ENCODE data around the gene RGN.
A peak's percentile ranks its signal among the peaks of the same experiment; 100 is the strongest.
"Not testable (repeated sequence)": the region's sequence is repeated elsewhere in the genome, so short reads cannot be mapped to it uniquely, and the experiment has no call there.

RGN gene

DNA sequence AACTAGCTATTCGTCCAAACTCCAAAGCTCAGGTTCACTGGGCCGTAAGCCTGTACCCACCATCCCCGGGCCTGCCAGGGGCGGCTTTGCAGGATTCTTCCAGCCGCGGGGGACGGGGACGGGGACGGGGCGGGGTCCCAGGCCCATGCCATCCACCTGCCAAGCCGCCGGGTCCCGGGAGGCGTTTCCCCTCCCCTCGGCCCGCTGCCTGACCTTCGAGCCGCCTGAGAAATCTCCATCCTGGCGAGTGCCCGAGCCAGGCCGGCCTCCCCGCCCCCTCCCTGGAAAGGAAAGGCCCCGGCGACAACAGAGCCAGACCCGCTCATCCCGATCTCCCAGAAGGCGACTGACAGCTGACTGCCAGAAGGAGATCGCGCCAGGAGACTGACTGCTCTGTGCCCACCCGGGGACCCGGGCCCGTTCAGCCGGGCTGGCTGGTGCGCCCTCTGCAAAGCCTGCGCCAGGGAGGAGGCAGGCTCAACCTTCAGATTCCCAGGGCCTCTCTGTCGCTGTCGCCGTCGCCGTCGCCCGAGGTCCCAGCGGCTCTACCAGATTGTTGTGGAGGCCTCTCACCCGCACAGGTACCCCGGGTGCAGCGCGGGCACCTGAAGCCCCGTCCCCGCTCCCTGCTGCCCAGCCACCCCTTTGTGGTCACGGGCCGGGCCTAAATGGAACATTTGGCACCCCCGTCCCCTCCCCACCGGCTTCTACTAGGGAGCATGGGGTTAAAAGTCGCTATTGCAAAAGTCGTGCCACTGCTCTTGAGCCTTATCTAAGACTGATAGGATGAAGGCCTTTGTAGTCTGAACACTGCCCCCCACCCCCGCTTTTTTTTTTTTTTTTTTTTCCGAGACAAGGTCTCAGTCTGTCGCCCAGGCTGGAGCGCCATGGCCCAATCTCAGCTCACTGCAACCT, at the start of gene RGN:
RGN (plus strand) TSS at position 315 of the 915 bp plus-strand sequence. CDS start 2,702 bp downstream, outside the sequence.
- DNase-seq (ENCODE audit: low spot score), result peak; percentile 10

DNA sequence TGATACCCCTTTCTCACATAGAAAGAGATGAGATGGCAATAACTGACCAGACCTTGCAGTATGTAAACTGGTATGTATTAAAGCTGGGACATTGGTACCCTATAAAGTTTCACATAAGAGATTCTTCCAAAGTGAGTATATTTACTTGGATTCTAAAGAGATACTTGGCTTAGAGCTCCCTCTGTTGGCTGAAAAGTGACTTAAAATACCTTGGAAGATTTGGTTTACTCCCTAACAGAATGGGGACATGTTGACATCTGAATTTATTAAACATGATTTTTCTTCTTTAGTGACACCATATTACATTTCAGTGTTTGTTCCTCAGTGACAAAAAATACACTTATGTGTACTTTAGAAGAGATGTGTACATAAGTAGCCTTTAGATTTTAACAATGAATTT, 47.9 kb upstream of the RGN start:
- no peak for DNase-seq (ENCODE audit: low spot score)

DNA sequence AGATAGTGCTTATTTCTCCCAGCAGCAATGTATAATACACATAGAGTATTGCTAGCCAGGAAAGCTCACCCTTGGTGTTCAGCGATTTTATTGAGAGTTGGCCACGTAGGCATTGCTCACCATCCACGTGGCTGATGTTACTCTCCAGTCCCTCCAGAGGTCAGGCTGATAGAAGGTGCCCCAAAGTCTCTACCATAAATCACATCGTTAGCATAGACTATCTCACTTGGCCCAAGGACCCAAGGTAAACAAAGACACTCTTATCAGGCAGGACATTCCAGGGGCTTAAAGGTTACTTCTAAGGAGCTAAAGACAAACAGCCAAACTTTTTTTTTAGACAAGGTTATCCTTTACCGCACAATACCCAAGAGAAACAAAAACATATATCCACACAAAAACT, 30.3 kb upstream of the RGN start:
- DNase-seq (ENCODE audit: low spot score), result peak; percentile 3

DNA sequence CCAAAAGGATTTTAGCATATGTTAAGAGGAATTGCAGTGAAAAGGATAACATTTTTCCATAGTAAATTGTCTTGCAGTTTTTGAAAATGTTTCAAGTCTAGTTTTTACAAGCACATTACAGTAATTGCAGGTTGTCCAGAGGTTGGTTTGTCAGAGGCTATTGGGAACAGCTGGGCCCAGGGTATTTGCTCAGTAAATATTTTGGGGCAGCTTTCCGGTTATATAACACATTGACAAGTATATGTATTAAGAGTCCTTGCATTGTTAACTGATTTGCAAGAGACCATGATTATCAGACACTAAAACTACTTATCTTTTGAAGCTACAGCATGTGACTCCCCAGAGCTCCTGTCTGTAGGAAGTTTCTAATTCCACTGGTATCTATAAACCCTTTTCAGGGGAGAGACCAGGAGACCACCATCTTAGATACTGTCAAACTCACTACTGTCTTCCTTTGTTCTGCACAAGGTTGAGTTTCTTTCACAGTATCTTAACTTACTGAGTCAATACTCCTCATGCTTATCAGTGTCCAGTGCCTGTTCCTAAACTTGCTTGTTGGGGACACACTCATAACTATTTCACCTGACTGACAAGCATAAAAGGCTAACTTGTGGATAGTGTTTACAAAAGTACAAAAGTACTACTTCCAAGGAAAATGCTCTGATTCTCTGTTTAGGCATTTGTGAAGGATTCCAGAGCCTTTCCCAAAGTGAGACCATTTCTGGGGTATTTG, 18.9 kb upstream of the RGN start:
- no peak for DNase-seq (ENCODE audit: low spot score)

DNA sequence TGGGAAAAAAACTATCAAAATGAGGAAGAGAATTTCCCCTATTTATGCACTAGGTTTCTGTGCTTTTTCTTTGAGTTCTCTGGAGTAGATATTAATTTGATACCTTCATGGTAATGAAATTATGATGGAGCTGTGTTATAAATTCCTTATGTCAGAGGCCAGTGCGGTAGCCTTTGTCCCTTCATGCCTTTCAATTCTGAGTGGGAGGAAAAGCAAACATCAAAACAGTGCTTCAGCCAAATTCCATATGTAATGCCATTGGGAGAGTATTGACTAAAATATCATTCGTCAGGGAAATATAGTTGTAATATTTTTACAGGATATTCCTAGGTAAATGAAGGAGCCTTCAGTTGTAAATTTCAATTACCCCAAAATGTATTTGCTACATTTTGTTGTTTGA, 17.5 kb upstream of the RGN start:
- no peak for DNase-seq (ENCODE audit: low spot score)

DNA sequence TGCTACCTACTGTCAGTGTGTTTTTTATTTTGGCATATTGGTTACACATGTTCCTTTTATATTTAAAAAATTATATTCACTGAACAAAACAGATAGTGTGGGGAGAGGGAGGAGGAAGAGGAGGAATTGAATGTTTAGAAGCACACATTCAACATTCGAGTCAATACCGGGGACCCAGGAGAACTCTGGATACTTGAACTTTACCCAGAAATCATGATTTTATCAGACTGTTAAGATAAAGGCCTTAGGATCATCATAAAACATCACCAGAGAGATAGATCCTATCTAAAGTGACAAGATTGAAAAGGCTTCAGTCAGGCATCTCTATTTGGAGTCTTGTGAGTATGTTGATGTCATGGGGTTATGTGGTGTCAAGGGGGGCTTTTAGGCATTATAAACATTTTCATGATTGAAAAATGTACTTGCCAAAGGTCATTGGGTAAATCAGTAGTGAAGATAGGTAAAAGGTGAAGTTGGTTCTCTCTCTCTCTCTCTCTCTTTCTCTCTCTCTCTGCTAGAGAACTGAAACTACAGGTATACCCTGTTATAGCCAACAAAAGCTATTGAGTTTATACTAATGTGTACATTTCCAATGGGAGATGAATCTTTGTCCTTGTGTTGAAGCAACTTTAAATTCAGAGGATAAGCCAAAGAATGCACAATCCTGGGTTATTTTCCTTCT, 16.9 kb upstream of the RGN start:
- DNase-seq (ENCODE audit: low spot score), result no peak

DNA sequence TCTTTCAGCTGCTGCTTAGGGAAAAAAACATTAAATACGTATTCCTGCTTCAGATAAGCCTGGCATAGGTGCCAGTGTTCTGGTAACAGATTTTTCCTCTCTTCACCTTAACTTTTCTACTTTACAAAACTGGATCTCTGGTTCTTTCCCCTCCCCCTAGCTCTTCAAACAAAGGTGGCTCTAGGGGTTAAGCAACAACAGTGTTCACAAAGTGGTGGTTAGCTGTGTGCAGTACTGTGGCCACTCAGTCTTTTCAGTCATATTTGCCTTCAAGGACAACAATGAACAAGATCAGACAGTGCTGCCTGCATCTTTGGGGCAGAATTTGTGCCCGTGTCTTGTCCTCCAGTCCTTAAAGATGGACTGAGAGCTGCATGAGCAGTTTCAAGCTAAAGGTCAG, 15.1 kb upstream of the RGN start:
- DNase-seq (ENCODE audit: low spot score), result no peak

DNA sequence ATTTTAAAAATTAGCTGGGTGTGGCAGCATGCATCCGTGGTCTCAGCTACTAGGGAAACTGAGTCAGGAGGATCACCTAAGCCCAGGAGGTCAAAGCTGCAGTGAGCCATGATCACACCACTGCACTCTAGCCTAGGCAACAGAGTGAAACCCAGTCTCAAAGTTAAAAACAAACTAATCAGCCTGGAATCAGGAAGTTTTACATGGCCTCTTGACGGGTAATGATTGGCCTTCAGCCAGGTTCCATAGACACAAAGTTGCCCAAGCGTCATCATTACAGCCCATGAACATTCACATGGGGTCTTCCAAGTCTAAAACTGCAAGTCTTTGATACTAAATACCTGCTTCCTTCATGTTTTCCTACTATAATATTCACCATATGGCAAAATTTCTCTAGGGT, 10.0 kb upstream of the RGN start:
- no peak for DNase-seq (ENCODE audit: low spot score)

DNA sequence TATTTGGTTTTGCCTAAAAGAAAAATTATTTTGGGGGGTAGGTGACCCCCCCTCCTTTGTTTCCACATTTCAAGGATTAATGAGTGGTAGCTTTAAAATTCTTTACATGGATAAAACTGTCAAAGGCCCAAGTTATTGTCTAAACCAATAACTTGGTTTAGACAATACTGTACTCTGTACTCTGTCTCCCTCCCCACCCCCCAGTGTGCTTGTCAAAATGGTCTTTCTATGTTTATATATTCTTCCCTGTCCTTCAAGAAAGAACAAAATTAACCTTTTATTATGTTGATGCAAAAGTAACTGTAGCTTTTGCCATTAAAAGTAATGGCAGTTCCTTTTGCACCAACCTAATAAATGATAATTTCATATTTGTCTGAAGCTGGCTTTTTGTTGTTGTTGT, 9.5 kb upstream of the RGN start:
- DNase-seq (ENCODE audit: low spot score), result no peak

DNA sequence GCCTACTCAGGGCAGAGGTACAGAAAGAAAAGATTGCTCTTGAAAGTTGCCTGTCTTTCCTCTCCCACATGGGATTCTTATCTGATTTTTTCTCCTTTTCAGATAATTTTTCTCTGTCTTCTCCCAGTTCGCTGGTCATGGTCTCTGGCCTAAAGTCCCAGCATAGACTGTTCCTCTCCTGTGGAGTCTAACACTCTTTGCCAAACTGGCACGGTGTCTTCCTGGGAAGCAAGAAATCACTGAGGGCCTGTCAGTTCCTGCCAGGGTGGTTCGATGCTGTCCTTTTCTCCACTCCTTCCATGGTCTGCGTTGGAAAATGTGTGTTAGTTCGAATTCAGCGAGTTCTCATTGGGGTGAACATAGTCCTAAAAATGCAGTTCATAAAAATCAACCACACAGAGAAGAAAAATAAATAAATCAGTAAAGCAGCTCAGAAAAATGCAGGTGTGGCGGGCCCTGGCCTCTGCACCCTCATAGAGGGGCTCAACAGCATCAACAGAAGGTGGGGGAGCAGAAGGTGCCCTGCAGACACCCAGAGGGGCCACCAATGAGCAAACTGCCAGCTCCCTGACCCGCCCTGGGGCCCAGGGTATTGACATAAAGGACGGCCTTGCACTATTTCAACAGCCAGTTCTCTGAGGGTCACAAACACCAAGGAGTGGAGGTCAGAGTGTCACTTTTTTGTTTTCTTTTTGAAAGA, 2.1 kb downstream of the RGN start:
- peak; percentile 18 for DNase-seq (ENCODE audit: low spot score)

DNA sequence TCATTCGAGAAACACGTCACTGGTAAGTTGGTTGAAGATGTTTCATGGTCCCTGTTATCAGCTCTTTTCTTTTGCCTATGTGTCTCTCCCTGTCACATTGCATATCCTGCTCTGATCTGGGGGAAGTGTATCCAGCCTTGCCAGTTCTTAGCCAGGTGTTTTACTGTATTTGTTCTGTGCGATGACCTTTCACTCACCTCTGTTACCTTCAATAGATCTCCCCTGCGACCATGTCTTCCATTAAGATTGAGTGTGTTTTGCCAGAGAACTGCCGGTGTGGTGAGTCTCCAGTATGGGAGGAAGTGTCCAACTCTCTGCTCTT, 2.6 kb downstream of the RGN start:
- DNase-seq (ENCODE audit: low spot score), result no peak

DNA sequence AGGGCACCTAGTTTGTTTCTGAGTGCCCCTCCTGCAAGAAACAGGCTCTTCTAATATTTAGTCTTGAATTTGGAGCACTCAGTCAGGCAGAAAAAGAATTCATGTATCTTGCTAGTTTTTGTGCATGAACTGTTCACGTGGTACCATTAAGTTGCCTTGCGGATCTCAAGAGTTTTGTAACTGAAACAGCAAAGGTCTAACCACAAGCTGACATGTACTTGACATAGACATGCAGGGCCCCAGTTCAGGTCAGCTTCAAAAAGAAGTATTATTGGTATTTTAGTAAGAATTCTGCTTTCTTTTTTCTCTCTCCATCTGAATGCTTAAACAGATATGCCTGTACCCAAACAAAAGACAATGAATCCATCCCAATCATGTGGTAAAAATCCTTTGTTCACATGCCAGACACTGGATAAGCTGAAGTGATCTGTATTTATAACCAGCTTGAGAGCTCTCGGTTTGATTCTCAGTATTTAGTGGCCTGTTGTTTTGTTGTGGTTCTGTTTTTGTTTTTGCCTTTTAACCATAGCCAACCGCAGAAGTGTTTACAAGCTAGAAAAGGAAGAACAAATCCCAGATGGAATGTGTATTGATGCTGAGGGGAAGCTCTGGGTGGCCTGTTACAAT, 13.0 kb downstream of the RGN start:
- DNase-seq (ENCODE audit: low spot score), result no peak

DNA sequence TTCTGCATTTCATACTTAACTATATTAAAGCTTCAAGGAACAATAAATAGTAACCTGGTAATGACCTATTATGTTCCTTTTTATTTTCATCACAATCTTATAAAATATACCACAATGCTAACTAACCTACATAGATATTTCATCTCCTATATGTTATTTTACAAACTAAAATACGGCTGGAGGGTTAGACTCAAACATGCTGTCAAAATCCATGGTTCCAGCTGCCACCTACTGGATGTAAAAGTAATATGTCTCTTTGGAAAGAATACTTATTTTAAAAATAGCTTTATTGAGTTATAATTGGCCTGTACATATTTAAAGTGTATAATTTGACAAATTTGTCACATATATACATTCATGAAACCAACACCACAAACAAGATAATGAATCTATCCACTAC, 15.0 kb downstream of the RGN start:
- no peak for DNase-seq (ENCODE audit: low spot score)

DNA sequence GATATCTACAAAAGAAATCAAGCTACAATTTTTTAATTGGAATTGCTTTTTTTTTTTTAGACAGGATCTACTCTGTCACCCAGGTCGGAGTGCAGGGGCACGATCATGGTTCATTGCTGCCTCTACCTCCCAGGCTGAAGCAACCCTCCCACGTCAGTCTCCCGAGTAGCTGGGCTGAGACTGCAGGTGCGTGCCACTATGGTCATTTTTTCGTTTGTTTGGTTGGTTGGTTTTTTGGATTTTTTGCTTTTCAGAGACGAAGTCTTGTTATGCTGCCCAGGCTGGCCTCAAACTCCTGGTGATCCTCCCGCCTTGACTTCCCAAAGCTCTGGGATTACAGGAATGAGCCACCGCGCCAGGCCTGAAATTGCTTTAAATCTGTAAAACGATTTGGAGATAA, 15.6 kb downstream of the RGN start:
- no peak for DNase-seq (ENCODE audit: low spot score)

DNA sequence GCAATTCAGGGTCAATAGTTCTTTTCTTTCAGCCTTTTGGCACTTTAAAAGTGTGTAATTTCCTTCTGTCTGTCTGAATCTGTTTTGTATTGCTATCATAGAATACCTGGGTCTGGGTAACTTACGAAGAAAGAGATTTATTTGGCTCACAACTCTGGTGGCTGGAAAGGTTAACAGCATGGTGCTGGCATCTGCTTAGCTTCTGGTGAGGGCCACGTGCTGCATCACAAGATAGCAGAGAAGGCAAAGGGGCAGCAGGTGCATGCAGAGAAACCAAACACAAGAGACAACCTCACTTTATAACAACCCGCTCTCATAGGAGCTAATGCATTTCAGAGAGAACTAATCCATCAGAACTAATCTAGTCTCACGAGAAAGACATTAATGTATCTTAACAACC, 18.8 kb downstream of the RGN start:
- DNase-seq (ENCODE audit: low spot score), result no peak

DNA sequence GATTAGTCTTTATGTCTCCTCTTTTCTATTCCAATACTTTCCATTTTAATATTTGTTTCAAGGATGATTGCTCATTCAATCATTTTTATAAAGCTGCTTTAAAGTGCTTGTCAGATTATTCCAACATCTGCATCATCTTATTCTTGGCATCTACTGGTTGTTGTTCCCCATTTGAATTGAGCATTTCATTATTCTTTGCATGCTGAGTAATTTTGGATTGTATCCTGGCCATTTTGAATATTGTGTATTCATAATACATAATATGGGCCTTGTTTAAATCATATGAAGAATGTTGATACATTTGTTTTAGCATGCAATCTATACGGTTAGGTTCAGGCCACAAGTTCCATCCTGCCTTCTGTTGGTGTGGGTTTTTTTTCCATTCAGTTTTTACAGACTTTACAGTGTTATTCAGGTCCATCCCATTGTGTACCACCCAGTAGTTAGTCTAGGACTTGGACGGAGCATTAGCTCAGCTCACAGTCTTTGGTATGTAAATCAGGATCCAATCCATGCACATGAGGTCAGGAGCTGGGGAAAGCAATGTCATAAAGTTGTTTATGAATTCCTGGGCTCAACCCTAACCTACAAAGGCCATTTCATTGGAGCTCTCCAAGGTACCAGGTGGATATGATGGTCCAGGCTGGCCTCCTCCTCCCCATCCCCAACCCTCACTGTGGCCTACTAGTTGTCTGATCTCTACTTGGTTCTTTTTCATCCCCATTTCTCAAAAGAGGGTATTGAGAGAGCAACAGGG, 20.3 kb downstream of the RGN start:
- DNase-seq (ENCODE audit: low spot score), result no peak

DNA sequence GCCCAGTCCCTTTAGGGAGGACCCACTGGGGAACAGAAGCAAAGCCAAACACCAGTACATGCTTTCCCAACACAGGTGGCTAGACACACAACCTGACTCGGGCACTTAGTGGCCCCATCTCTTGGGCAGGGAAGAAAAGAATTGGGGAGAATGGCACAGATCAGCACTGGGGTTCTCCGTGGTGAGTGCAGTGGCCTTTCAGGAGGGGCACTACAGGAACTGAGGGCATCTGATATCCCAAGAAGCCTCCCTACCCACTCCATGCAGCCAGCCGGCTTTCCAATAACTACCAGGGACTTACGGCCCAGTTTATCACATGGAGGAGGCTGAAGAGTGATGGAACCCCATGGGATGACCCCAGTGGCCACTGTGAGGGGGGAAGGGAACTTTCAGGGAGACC, 23.0 kb downstream of the RGN start:
- DNase-seq (ENCODE audit: low spot score), result no peak

DNA sequence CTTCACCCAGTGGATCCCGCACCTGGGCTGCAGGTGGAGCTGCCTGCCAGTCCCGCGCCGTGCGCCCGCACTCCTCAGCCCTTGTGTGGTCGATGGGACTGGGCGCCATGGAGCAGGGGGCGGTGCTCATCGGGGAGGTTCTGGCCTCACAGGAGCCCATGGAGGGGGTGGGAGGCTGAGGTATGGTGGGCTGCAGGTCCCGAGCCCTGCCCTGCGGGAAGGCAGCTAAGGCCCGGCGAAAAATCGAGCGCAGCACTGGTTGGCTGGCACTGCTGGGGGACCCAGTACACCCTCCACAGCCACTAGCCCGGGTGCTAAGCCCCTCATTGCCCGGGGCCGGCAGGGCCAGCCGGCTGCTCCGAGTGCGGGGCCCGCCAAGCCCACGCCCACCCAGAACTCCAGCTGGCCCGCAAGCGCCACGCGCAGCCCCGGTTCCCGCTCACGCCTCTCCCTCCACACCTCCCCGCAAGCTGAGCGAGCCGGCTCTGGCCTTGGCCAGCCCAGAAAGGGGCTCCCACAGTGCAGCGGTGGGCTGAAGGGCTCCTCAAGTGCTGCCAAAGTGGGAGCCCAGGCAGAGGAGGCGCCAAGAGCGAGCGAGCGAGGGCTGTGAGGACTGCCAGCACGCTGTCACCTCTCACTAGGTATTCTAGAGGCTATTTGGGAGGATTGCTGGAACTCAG, 32.8 kb downstream of the RGN start:
- not testable (repeated sequence) for DNase-seq (ENCODE audit: low spot score)

DNA sequence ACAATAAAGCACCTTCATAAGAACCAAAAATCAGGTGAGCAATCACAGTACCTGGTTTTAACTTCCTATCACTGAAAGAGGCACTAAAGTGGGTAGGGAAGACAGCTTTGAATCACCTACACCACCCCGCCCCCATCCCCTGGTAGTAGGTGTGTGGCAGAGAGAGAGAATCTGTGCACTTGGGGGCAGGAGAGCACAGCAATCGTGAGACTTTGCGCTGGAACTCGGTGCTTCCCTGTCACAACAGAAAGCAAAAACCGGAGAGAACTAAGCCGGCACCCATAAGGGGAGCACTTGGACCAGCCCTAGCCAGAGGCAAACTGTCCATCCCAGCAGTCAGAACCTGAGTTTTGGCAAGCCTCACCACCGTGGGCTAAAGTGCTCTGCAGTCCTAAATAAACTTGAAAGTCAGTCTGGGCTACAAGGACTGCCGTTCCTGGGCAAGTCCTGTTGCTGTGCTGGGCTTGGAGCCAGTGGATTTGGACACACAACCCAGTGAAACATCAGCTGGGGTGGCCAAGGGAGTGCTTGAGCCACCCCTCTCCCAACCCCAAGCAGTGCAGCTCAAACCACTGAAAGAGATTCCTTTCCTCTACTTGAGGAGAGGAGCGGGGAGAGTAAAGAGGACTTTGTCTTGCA, 34.2 kb downstream of the RGN start:
- DNase-seq (ENCODE audit: low spot score), result no peak

DNA sequence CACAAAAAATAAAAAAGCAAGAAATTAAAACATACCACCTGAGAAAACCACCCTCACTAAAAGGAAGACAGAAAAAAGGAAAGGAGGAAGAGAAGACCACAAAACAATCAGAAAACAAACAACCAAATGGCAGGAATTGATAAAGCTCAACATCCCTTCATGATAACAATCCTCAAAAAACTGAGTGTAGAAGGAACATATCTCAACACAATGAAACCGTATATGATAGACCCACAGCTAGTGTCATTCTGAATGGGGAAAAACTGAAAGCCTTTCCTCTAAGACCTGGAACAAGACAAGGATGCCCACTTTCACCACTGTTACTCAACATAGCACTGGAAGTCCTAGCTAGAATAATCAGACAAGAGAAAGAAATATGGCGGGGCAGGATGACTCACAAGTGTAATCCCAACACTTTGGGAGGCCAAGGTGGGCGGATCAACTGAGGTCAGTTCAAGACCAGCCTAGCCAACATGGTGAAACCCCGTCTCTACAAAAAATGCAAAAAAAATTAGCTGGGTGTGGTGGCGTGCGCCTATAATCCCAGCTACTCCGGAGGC, 38.4 kb downstream of the RGN start:
- DNase-seq (ENCODE audit: low spot score), result not testable (repeated sequence)
